Measurements from ENCODE around the gene VEZF1.

- no peak for TF ChIP-seq CTCF (IDR thresholded peaks at IDR 0.05; ENCODE audit: insufficient read depth, low read length, poor library complexity, severe bottlenecking)
- TF ChIP-seq EZH2phosphoT487 (conservative IDR thresholded peaks at IDR 0.05; ENCODE audit: low read length) = no peak
Measured at GRCh38 chr17:57963149-57963511, 24.9 kb downstream of the VEZF1 start.
